Tibial artery (tissue), 4 donors: Measurements from ENCODE around the gene PSMA4.
"Not testable (repeated sequence)": the region's sequence is repeated elsewhere in the genome, so short reads cannot be mapped to it uniquely, and the experiment has no call there.

Source experiments
- DNase-seq, 2 donors: peaks; one replicate each; pipeline ENCODE4 v3.0.0-alpha.2; 2019
- H3K27ac ChIP-seq, 2 donors: fragments of 200-600 bp; sonication (generic) in 1 of 2; 1 replicate in 1 of 2; 2 replicates in 1 of 2; pipeline ENCODE4 v1.5.1; 2018 to 2019; ENCODE audit warnings: mild to moderate bottlenecking in 1 of 2
- H3K27me3 ChIP-seq, 2 donors: fragments of 200-600 bp; sonication (generic) in 1 of 2; one replicate each; pipeline versions ENCODE4 v1.5.1 to v1.6.0; 2016 to 2019
- H3K36me3 ChIP-seq, 3 donors: fragments of 200-600 bp; sonication (generic) in 2 of 3; one replicate each; pipeline ENCODE4 v1.5.1; 2016 to 2019; ENCODE audit warnings: mild to moderate bottlenecking in 2 of 3
- H3K4me1 ChIP-seq, 4 donors: fragments of 200-600 bp; sonication (generic) in 2 of 4; 1 replicate in 3 of 4; 2 replicates in 1 of 4; pipeline ENCODE4 v1.5.1; 2016 to 2019
- H3K4me3 ChIP-seq, 2 donors: fragments of 200-600 bp; sonication (generic) in 1 of 2; 1 replicate in 1 of 2; 2 replicates in 1 of 2; pipeline ENCODE4 v1.5.1; 2018 to 2019; ENCODE audit warnings: mild to moderate bottlenecking in 2 of 2
- H3K9me3 ChIP-seq, 3 donors: fragments of 200-600 bp; sonication (generic) in 1 of 3; one replicate each; pipeline ENCODE4 v1.5.1; 2016 to 2019
- CTCF ChIP-seq, 2 experiments: fragments of 200-600 bp in 1 of 2; fragments of 450-650 bp in 1 of 2; IDR thresholded peaks; one replicate each; pipeline ENCODE4 v1.5.1; 2017 to 2019; ENCODE audit warnings: antibody characterized with exemption in 2 of 2, mild to moderate bottlenecking in 1 of 2, moderate library complexity in 1 of 2
- intact Hi-C: fragments of 100-400 bp; cut with DNase I; formaldehyde crosslinking; loops from one replicate; pipeline ENCODE4 v1.15.0; 2023; ENCODE audit warnings: low total_unique reads

The PSMA4 gene

GRCh38 chr15:78551902-78552301 is 11.7 kb downstream of the PSMA4 start:
- intact Hi-C loops: no loop called here
- Histone ChIP-seq H3K4me1 (no peaks in the 10 kb centered on the region), H3K27ac (no peak overlapping the region), H3K9me3 (no peaks in the 10 kb centered on the region), H3K27me3 (no peaks in the 10 kb centered on the region), H3K36me3 (peaks cover 28 to 45% (median 43%) of the 10 kb centered on the region in 3 donors), H3K4me3 (no peak overlapping the region)
- no peak for DNase-seq
- no peak for TF ChIP-seq CTCF (IDR thresholded peaks at IDR 0.05)

GRCh38 chr15:78552597-78552996 is 12.4 kb downstream of the PSMA4 start:
- no peak for TF ChIP-seq CTCF (IDR thresholded peaks at IDR 0.05)
- no peak for DNase-seq
- Histone ChIP-seq H3K27me3 (no peaks in the 10 kb centered on the region), H3K36me3 (peaks cover 21 to 38% (median 36%) of the 10 kb centered on the region in 3 donors), H3K4me1 (no peaks in the 10 kb centered on the region), H3K9me3 (no peaks in the 10 kb centered on the region), H3K27ac (no peak overlapping the region), H3K4me3 (no peak overlapping the region)
- intact Hi-C loops: no loop called here

GRCh38 chr15:78560201-78560600 is 20.0 kb downstream of the PSMA4 start:
- H3K36me3 ChIP-seq, H3K9me3 ChIP-seq, H3K4me3 ChIP-seq, H3K27ac ChIP-seq, H3K4me1 ChIP-seq, H3K27me3 ChIP-seq, DNase-seq, intact Hi-C loops: not testable (repeated sequence)

- H3K27me3 ChIP-seq: no peaks in the 10 kb centered on the region
- H3K4me3 ChIP-seq: no peak overlapping the region
- peaks cover 0 to 16% (median 8%) of the 10 kb centered on the region in 4 donors for H3K4me1 ChIP-seq
- DNase-seq: no peak
- intact Hi-C loops: no loop called here
- no peaks in the 10 kb centered on the region for H3K9me3 ChIP-seq
- TF ChIP-seq CTCF (IDR thresholded peaks at IDR 0.05): no peak
- H3K36me3 ChIP-seq: no peaks in the 10 kb centered on the region
- no peak overlapping the region for H3K27ac ChIP-seq
Measured at GRCh38 chr15:78561490-78561889, 21.2 kb downstream of the PSMA4 start.

GRCh38 chr15:78563092-78563491 is 22.8 kb downstream of the PSMA4 start:
- Histone ChIP-seq H3K27me3 (peaks cover 0 to 6% of the 10 kb centered on the region in 2 donors), H3K36me3 (no peaks in the 10 kb centered on the region), H3K9me3 (no peaks in the 10 kb centered on the region), H3K4me3 (no peak overlapping the region), H3K27ac (no peak overlapping the region), H3K4me1 (peaks cover 0 to 19% (median 9%) of the 10 kb centered on the region in 4 donors)
- no peak for DNase-seq
- TF ChIP-seq CTCF (IDR thresholded peaks at IDR 0.05): no peak
- intact Hi-C loops: no loop called here

- no peaks in the 10 kb centered on the region for H3K36me3 ChIP-seq
- H3K4me3 ChIP-seq: peak overlapping the region; percentile 52 to 65
- TF ChIP-seq CTCF (IDR thresholded peaks at IDR 0.05): no peak
- peaks cover 0 to 19% (median 9%) of the 10 kb centered on the region in 4 donors for H3K4me1 ChIP-seq
- no peaks in the 10 kb centered on the region for H3K9me3 ChIP-seq
- H3K27ac ChIP-seq: no peak overlapping the region
- intact Hi-C loops: no loop called here
- no peak for DNase-seq
- H3K27me3 ChIP-seq: peaks cover 0 to 12% of the 10 kb centered on the region in 2 donors
Measured at GRCh38 chr15:78564743-78565096, 24.5 kb downstream of the PSMA4 start.
